Ovary (tissue), 9 donors: ENCODE data around the gene COL6A3. TPM values are rescaled to one million over a fixed set of nuclear protein-coding genes. Genes with fewer than 3 reads are reported as not detected.

Source experiments
- DNase-seq, 5 donors: peaks; one replicate each; pipeline ENCODE4 v3.0.0-alpha.2; 2019 to 2020
- H3K27ac ChIP-seq, 2 donors: fragments of 200-600 bp; one replicate each; pipeline versions ENCODE4 v1.5.1 to v1.8.0; 2019 to 2022
- H3K27me3 ChIP-seq: fragments of 200-600 bp; one replicate; pipeline ENCODE4 v1.8.0; 2022
- H3K36me3 ChIP-seq: fragments of 200-600 bp; sonication (generic); one replicate; pipeline ENCODE4 v1.5.1; 2019
- H3K4me1 ChIP-seq: one replicate; pipeline ENCODE4 v1.8.1; 2013; ENCODE audit warnings: mild to moderate bottlenecking, moderate library complexity; ENCODE audit not compliant: insufficient read depth
- H3K4me3 ChIP-seq: fragments of 200-600 bp; sonication (generic); one replicate; pipeline ENCODE4 v1.5.1; 2017
- H3K9me3 ChIP-seq, 2 donors: fragments of 200-600 bp in 1 of 2; sonication (generic) in 1 of 2; one replicate each; pipeline versions ENCODE4 v1.5.1 to v1.8.1; 2013 to 2019; ENCODE audit warnings: mild to moderate bottlenecking in 1 of 2, moderate library complexity in 1 of 2
- EP300 ChIP-seq: sonication (generic); formaldehyde crosslinking; IDR thresholded peaks from one replicate; pipeline ENCODE4 v1.6.1; 2017; ENCODE audit warnings: antibody characterized with exemption
- POLR2A ChIP-seq: fragments of 450-650 bp; IDR thresholded peaks from one replicate; pipeline ENCODE4 v1.6.1; 2017; ENCODE audit warnings: antibody characterized with exemption, mild to moderate bottlenecking, moderate library complexity
- WGBS, 3 donors: extraction: QIAGEN DNeasy Blood & Tissue Kit in 1 of 3; methylation state at CpG; one replicate each; pipeline versions ENCODE4 v1.1.5 to v1.1.7; 2013 to 2017; 5-methylcytosine and 5-hydroxymethylcytosine counted together
- intact Hi-C, 4 donors: fragments of 100-400 bp; cut with DNase I; formaldehyde crosslinking; loops; one replicate each; pipeline versions ENCODE4 v1.11.0 to v1.15.1; 2022 to 2023
- polyA plus RNA-seq, 2 donors: library from polyadenylated mRNA; stranded (reverse); fragments of 200-250 nt in 1 of 2; fragments of 350-450 nt in 1 of 2; fragmentation: Illumina TruSeq in 1 of 2; extraction: RNeasy Lipid Tissue Mini Kit (QIAGEN cat#74804) in 1 of 2; gene quantifications; one replicate each; pipeline ENCODE4 v1.2.3, GENCODE V29; 2013 to 2014
- total RNA-seq, 7 donors: library from RNA; depleted of rRNA in 2 of 7; stranded (reverse); fragments of >200 nt in 2 of 7; fragmentation: NEBNext Ultra II Directional in 3 of 7; extraction: Animal tissue kit (Norgen Biotek cat#: 25700) in 3 of 7; gene quantifications; one replicate each; pipeline versions ENCODE4 v1.1.0 to v1.2.4, GENCODE V29; 2016 to 2023
- TF ChIP-seq, protein P1 (sequence below), 3 donors: fragments of 450-650 bp in 2 of 3; fragments of 200-600 bp in 1 of 3; IDR thresholded peaks; one replicate each; pipeline versions ENCODE4 v1.5.1 to v1.8.0; 2016 to 2022; ENCODE audit warnings: antibody characterized with exemption in 3 of 3, mild to moderate bottlenecking in 1 of 3
- donor health status: DM: no; HTN: no; CAD: no; lungs with moderate emphysema.
- donor health status: DM: no; HTN: no; CAD: no.
- donor health status: Bipolar disorder and iron deficiency.
- donor health status: DM: yes; HTN: yes; CAD: no.
- donor health status: DM: no; HTN: no; CAD: no.
- donor health status: DM: yes; HTN: yes; CAD: no.

The COL6A3 gene
- total and polyA plus RNA-seq, 9 donors: 105 to 520 (median 378) TPM

GRCh38 chr2:237352279-237352845 is 61.6 kb downstream of the COL6A3 start:
- Histone ChIP-seq H3K4me1 (peaks cover 14% of the 10 kb centered on the region), H3K36me3 (no peaks in the 10 kb centered on the region)
- intact Hi-C loops: no loop called here

GRCh38 chr2:237351796-237352195 is 62.2 kb downstream of the COL6A3 start:
- no peak for TF ChIP-seq EP300
- no peak for TF ChIP-seq POLR2A
- 74 to 83% (median 83%) methylated on average over 4 of the region's 4 CpGs for WGBS, 3 donors
- H3K36me3 ChIP-seq: no peaks in the 10 kb centered on the region
- H3K9me3 ChIP-seq: no peaks in the 10 kb centered on the region
- H3K27ac ChIP-seq: peak overlapping the region; percentile 25 to 80
- peaks cover 14% of the 10 kb centered on the region for H3K4me1 ChIP-seq
- no peak for DNase-seq
- intact Hi-C loops: no loop called here
- H3K4me3 ChIP-seq: no peak overlapping the region
- no peaks in the 10 kb centered on the region for H3K27me3 ChIP-seq

More at GRCh38 chr2:237352279-237352845, 61.6 kb downstream of the COL6A3 start:
- H3K27ac ChIP-seq: peak overlapping the region; percentile 25 to 42
- H3K27me3 ChIP-seq: no peaks in the 10 kb centered on the region
- TF ChIP-seq POLR2A (no peak), EP300 (no peak)
- TF ChIP-seq, protein P1, sequence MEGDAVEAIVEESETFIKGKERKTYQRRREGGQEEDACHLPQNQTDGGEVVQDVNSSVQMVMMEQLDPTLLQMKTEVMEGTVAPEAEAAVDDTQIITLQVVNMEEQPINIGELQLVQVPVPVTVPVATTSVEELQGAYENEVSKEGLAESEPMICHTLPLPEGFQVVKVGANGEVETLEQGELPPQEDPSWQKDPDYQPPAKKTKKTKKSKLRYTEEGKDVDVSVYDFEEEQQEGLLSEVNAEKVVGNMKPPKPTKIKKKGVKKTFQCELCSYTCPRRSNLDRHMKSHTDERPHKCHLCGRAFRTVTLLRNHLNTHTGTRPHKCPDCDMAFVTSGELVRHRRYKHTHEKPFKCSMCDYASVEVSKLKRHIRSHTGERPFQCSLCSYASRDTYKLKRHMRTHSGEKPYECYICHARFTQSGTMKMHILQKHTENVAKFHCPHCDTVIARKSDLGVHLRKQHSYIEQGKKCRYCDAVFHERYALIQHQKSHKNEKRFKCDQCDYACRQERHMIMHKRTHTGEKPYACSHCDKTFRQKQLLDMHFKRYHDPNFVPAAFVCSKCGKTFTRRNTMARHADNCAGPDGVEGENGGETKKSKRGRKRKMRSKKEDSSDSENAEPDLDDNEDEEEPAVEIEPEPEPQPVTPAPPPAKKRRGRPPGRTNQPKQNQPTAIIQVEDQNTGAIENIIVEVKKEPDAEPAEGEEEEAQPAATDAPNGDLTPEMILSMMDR (IDR thresholded peaks at IDR 0.05): no peak
- H3K9me3 ChIP-seq: no peaks in the 10 kb centered on the region
- WGBS, 3 donors: 46 to 65% (median 46%) methylated on average over 6 of the region's 6 CpGs
- no peak for DNase-seq
- no peak overlapping the region for H3K4me3 ChIP-seq

- 66 to 80% (median 76%) methylated on average over 8 of the region's 8 CpGs for WGBS, 3 donors
- Histone ChIP-seq H3K4me3 (no peak overlapping the region), H3K36me3 (no peaks in the 10 kb centered on the region), H3K9me3 (no peaks in the 10 kb centered on the region), H3K4me1 (peaks cover 14% of the 10 kb centered on the region), H3K27ac (peak overlapping the region in 1 of 2 donors; percentile 80), H3K27me3 (no peaks in the 10 kb centered on the region)
- intact Hi-C loops: no loop called here
- no peak for DNase-seq
- TF ChIP-seq, protein P1 (IDR thresholded peaks at IDR 0.05): no peak
- no peak for TF ChIP-seq EP300
- no peak for TF ChIP-seq POLR2A
Measured at GRCh38 chr2:237351046-237351445, 62.9 kb downstream of the COL6A3 start.

GRCh38 chr2:237350597-237350996 is 63.4 kb downstream of the COL6A3 start:
- no peaks in the 10 kb centered on the region for H3K36me3 ChIP-seq
- intact Hi-C loops: no loop called here
- TF ChIP-seq POLR2A: no peak
- TF ChIP-seq, protein P1 (IDR thresholded peaks at IDR 0.05): no peak
- no peak overlapping the region for H3K4me3 ChIP-seq
- 60 to 71% (median 64%) methylated on average over 6 of the region's 6 CpGs for WGBS, 3 donors
- no peaks in the 10 kb centered on the region for H3K9me3 ChIP-seq
- no peak for DNase-seq
- peak overlapping the region; percentile 41 to 80 for H3K27ac ChIP-seq
- no peaks in the 10 kb centered on the region for H3K27me3 ChIP-seq
- peaks cover 14% of the 10 kb centered on the region for H3K4me1 ChIP-seq

DNA sequence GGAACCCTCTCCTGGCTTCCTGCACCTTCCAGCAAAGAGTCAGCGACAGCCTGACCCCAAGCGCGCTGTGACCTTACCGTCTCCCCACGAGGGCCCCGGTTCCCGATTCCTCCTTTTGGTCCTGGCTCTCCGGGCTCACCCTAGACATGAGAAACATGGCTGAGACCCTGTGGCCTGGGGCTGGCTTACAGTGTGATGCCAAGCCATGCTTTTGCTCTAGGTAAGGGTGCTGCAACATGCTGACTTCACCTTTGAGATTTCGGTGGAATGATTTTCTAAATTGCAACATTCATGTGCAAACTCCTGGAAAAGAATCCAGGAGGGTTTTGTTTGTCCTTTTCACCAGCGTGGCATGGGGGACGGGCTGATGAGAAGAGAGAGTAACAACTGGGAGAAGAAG is 63.9 kb downstream of the COL6A3 start:
- H3K9me3 ChIP-seq: no peaks in the 10 kb centered on the region
- no peaks in the 10 kb centered on the region for H3K27me3 ChIP-seq
- peak overlapping the region; percentile 41 to 80 for H3K27ac ChIP-seq
- WGBS, 3 donors: 62 to 73% (median 66%) methylated on average over 11 of the region's 11 CpGs
- peaks cover 14% of the 10 kb centered on the region for H3K4me1 ChIP-seq
- intact Hi-C loops: no loop called here
- H3K36me3 ChIP-seq: no peaks in the 10 kb centered on the region
- H3K4me3 ChIP-seq: no peak overlapping the region
- peak in 1 of 5 donors; percentile 25 for DNase-seq
- TF ChIP-seq, protein P1 (IDR thresholded peaks at IDR 0.05): no peak
- TF ChIP-seq EP300: no peak
